Measurements from ENCODE around the gene PLPP3. TPM values are rescaled to one million over a fixed set of nuclear protein-coding genes. Genes with fewer than 3 reads are reported as not detected.

Gene PLPP3
- total RNA-seq, 2 experiments from 2014 or later: not detected

GRCh38 chr1:56543783-56544612, 35.4 kb downstream of the PLPP3 start:
- Mint-ChIP-seq H3K4me3 (no peak overlapping the region), H3K9me3 (ENCODE audit: low read depth) (no peaks in the 10 kb centered on the region), H3K27ac (no peak overlapping the region), H3K36me3 (ENCODE audit: low read depth) (no peaks in the 10 kb centered on the region), H3K27me3 (peaks cover 1% of the 10 kb centered on the region), H3K4me1 (no peaks in the 10 kb centered on the region)
- DNase-seq (no peak), ATAC-seq (no peak)
- ChIA-PET CTCF (no interaction called here), POLR2A (no interaction called here)
- intact Hi-C loops (cut with DNase I, micrococcal nuclease): no loop called here

GRCh38 chr1:56542651-56543050, 36.7 kb downstream of the PLPP3 start:
- H3K9me3 Mint-ChIP-seq (ENCODE audit: low read depth): no peaks in the 10 kb centered on the region
- intact Hi-C loops (cut with DNase I, micrococcal nuclease): no loop called here

GRCh38 chr1:56541408-56541807, 38.0 kb downstream of the PLPP3 start:
- intact Hi-C loops (cut with DNase I, micrococcal nuclease): no loop called here
- Mint-ChIP-seq H3K27ac (no peak overlapping the region), H3K27me3 (peaks cover 1% of the 10 kb centered on the region), H3K36me3 (ENCODE audit: low read depth) (no peaks in the 10 kb centered on the region), H3K4me3 (no peak overlapping the region), H3K9me3 (ENCODE audit: low read depth) (no peaks in the 10 kb centered on the region), H3K4me1 (no peaks in the 10 kb centered on the region)
- ATAC-seq (no peak), DNase-seq (no peak)
- POLR2A ChIA-PET: no interaction called here
- CTCF ChIA-PET: no interaction called here

More at GRCh38 chr1:56542651-56543050, 36.7 kb downstream of the PLPP3 start:
- no peak overlapping the region for H3K4me3 Mint-ChIP-seq
- POLR2A ChIA-PET: no interaction called here
- H3K27ac Mint-ChIP-seq: no peak overlapping the region
- no peaks in the 10 kb centered on the region for H3K4me1 Mint-ChIP-seq
- H3K36me3 Mint-ChIP-seq (ENCODE audit: low read depth): no peaks in the 10 kb centered on the region
- peaks cover 1% of the 10 kb centered on the region for H3K27me3 Mint-ChIP-seq
- CTCF ChIA-PET: no interaction called here
- DNase-seq (no peak), ATAC-seq (no peak)

GRCh38 chr1:56540467-56540866, 38.9 kb downstream of the PLPP3 start:
- ATAC-seq (no peak), DNase-seq (no peak)
- ChIA-PET CTCF (no interaction called here), POLR2A (no interaction called here)
- Mint-ChIP-seq H3K9me3 (ENCODE audit: low read depth) (no peaks in the 10 kb centered on the region), H3K36me3 (ENCODE audit: low read depth) (no peaks in the 10 kb centered on the region), H3K27ac (no peak overlapping the region), H3K27me3 (peaks cover 1% of the 10 kb centered on the region), H3K4me3 (no peak overlapping the region), H3K4me1 (no peaks in the 10 kb centered on the region)
- intact Hi-C loops (cut with DNase I, micrococcal nuclease): no loop called here

- ChIA-PET POLR2A (no interaction called here), CTCF (no interaction called here)
- H3K36me3 Mint-ChIP-seq (ENCODE audit: low read depth): no peaks in the 10 kb centered on the region
- no peak overlapping the region for H3K27ac Mint-ChIP-seq
- H3K9me3 Mint-ChIP-seq (ENCODE audit: low read depth): no peaks in the 10 kb centered on the region
- ATAC-seq (no peak), DNase-seq (no peak)
- H3K4me3 Mint-ChIP-seq: no peak overlapping the region
- intact Hi-C loops (cut with DNase I, micrococcal nuclease): no loop called here
- H3K4me1 Mint-ChIP-seq: no peaks in the 10 kb centered on the region
- peaks cover 1% of the 10 kb centered on the region for H3K27me3 Mint-ChIP-seq
These were observed 39.8 kb downstream of the PLPP3 start for GRCh38 chr1:56539520-56539931.

GRCh38 chr1:56538532-56538931, 40.8 kb downstream of the PLPP3 start:
- H3K9me3 Mint-ChIP-seq (ENCODE audit: low read depth): no peaks in the 10 kb centered on the region
- no peak for DNase-seq
- no peak overlapping the region for H3K27ac Mint-ChIP-seq
- intact Hi-C loops (cut with DNase I, micrococcal nuclease): no loop called here
- POLR2A ChIA-PET: no interaction called here
- CTCF ChIA-PET: no interaction called here
- no peak overlapping the region for H3K4me3 Mint-ChIP-seq
- no peaks in the 10 kb centered on the region for H3K4me1 Mint-ChIP-seq
- H3K36me3 Mint-ChIP-seq (ENCODE audit: low read depth): no peaks in the 10 kb centered on the region
- H3K27me3 Mint-ChIP-seq: peaks cover 1% of the 10 kb centered on the region
- no peak for ATAC-seq

- intact Hi-C loops (cut with DNase I, micrococcal nuclease): no loop called here
- no peak for DNase-seq
- H3K4me1 Mint-ChIP-seq: no peaks in the 10 kb centered on the region
- no peak overlapping the region for H3K4me3 Mint-ChIP-seq
- no peaks in the 10 kb centered on the region for H3K9me3 Mint-ChIP-seq (ENCODE audit: low read depth)
- CTCF ChIA-PET: no interaction called here
- H3K27ac Mint-ChIP-seq: no peak overlapping the region
- H3K27me3 Mint-ChIP-seq: peaks cover 1% of the 10 kb centered on the region
- H3K36me3 Mint-ChIP-seq (ENCODE audit: low read depth): no peaks in the 10 kb centered on the region
- POLR2A ChIA-PET: no interaction called here
- no peak for ATAC-seq
These were observed 41.7 kb downstream of the PLPP3 start for GRCh38 chr1:56537660-56538059.

- POLR2A ChIA-PET: no interaction called here
- Mint-ChIP-seq H3K27ac (no peak overlapping the region), H3K36me3 (ENCODE audit: low read depth) (no peaks in the 10 kb centered on the region), H3K4me3 (no peak overlapping the region), H3K9me3 (ENCODE audit: low read depth) (no peaks in the 10 kb centered on the region), H3K4me1 (no peaks in the 10 kb centered on the region), H3K27me3 (no peaks in the 10 kb centered on the region)
- ATAC-seq (no peak), DNase-seq (no peak)
- CTCF ChIA-PET: interaction anchor here (0.6 kb wide), 1 partner anchor 118 kb away, joined by 3 read pairs; no protein-coding TSS in a partner anchor
- intact Hi-C loops (cut with DNase I, micrococcal nuclease): no loop called here
These were observed 43.4 kb downstream of the PLPP3 start for GRCh38 chr1:56535939-56536338.

GRCh38 chr1:56535362-56535761, 44.0 kb downstream of the PLPP3 start:
- Mint-ChIP-seq H3K4me1 (no peaks in the 10 kb centered on the region), H3K4me3 (no peak overlapping the region), H3K27ac (no peak overlapping the region), H3K9me3 (ENCODE audit: low read depth) (no peaks in the 10 kb centered on the region), H3K27me3 (no peaks in the 10 kb centered on the region), H3K36me3 (ENCODE audit: low read depth) (no peaks in the 10 kb centered on the region)
- ChIA-PET POLR2A (no interaction called here), CTCF (interaction anchor here (0.6 kb wide), 1 partner anchor 117 kb away, joined by 3 read pairs; no protein-coding TSS in a partner anchor)
- no peak for ATAC-seq
- intact Hi-C loops (cut with DNase I, micrococcal nuclease): no loop called here
- no peak for DNase-seq

GRCh38 chr1:56534130-56534651, 45.2 kb downstream of the PLPP3 start:
- Mint-ChIP-seq H3K4me3 (no peak overlapping the region), H3K27me3 (no peaks in the 10 kb centered on the region), H3K36me3 (ENCODE audit: low read depth) (no peaks in the 10 kb centered on the region), H3K27ac (no peak overlapping the region), H3K9me3 (ENCODE audit: low read depth) (no peaks in the 10 kb centered on the region), H3K4me1 (no peaks in the 10 kb centered on the region)
- DNase-seq: no peak
- ChIA-PET POLR2A (no interaction called here), CTCF (no interaction called here)
- no peak for ATAC-seq
- intact Hi-C loops (cut with DNase I, micrococcal nuclease): no loop called here

- Mint-ChIP-seq H3K4me3 (no peak overlapping the region), H3K27me3 (no peaks in the 10 kb centered on the region), H3K27ac (no peak overlapping the region), H3K36me3 (ENCODE audit: low read depth) (no peaks in the 10 kb centered on the region), H3K4me1 (no peaks in the 10 kb centered on the region), H3K9me3 (ENCODE audit: low read depth) (no peaks in the 10 kb centered on the region)
- DNase-seq: no peak
- CTCF ChIA-PET: no interaction called here
- intact Hi-C loops (cut with DNase I, micrococcal nuclease): no loop called here
- no peak for ATAC-seq
- POLR2A ChIA-PET: no interaction called here
These were observed 45.7 kb downstream of the PLPP3 start for GRCh38 chr1:56533621-56534020.

- H3K36me3 Mint-ChIP-seq (ENCODE audit: low read depth): no peaks in the 10 kb centered on the region
- ATAC-seq (no peak), DNase-seq (no peak)
- H3K4me3 Mint-ChIP-seq: no peak overlapping the region
- POLR2A ChIA-PET: no interaction called here
- H3K4me1 Mint-ChIP-seq: no peaks in the 10 kb centered on the region
- CTCF ChIA-PET: no interaction called here
- no peaks in the 10 kb centered on the region for H3K9me3 Mint-ChIP-seq (ENCODE audit: low read depth)
- intact Hi-C loops (cut with DNase I, micrococcal nuclease): no loop called here
- no peak overlapping the region for H3K27ac Mint-ChIP-seq
- H3K27me3 Mint-ChIP-seq: no peaks in the 10 kb centered on the region
These were observed 46.2 kb downstream of the PLPP3 start for GRCh38 chr1:56533197-56533596.
